Astrocyte of the spinal cord (primary cell): ENCODE results near the gene SAA1.

ENCODE experiments used
- DNase-seq: peaks from one replicate; pipeline ENCODE4 v3.0.0; 2011; ENCODE audit warnings: low read depth, low spot score
- H3K4me3 ChIP-seq: 2 replicates; pipeline ENCODE4 v1.5.1; 2011; ENCODE audit warnings: low read depth, mild to moderate bottlenecking, low read length, moderate library complexity
- CTCF ChIP-seq: IDR thresholded peaks from 2 replicates; pipeline ENCODE4 v1.5.1; 2012; ENCODE audit warnings: low read depth, mild to moderate bottlenecking, low read length, inconsistent platforms
- in situ Hi-C: cut with HindIII; loops from 2 replicates; pipeline ENCODE4 v1.10.0; 2017; ENCODE audit warnings: low sequenced_read_pairs

Gene SAA1

GRCh38 chr11:18265949-18266348 is at the start of gene SAA1:
Gene SAA1 (plus strand): TSS chr11:18266264. CDS start chr11:18266888, 624 bp downstream.
- TF ChIP-seq CTCF: no peak
- DNase-seq: no peak

GRCh38 chr11:18221274-18221876 is 44.7 kb upstream of the SAA1 start:
- TF ChIP-seq CTCF: no peak

More at GRCh38 chr11:18265949-18266348, at the start of gene SAA1:
- no peak within 1 kb of the TSS for H3K4me3 ChIP-seq
- in situ Hi-C loops: no loop called here

GRCh38 chr11:18222814-18223421 is 43.1 kb upstream of the SAA1 start:
- TF ChIP-seq CTCF: no peak
- DNase-seq: no peak
- no peak overlapping the region for H3K4me3 ChIP-seq
- in situ Hi-C loops: no loop called here

More at GRCh38 chr11:18221274-18221876, 44.7 kb upstream of the SAA1 start:
- H3K4me3 ChIP-seq: no peak overlapping the region
- DNase-seq: no peak
- in situ Hi-C loops: no loop called here

- DNase-seq: no peak
- in situ Hi-C loops: no loop called here
- TF ChIP-seq CTCF: no peak
- H3K4me3 ChIP-seq: no peak overlapping the region
Observed at GRCh38 chr11:18223591-18224387, 42.3 kb upstream of the SAA1 start.

- DNase-seq: no peak
- TF ChIP-seq CTCF: no peak
- in situ Hi-C loops: no loop called here
- H3K4me3 ChIP-seq: no peak overlapping the region
Observed at GRCh38 chr11:18225913-18226312, 40.2 kb upstream of the SAA1 start.

GRCh38 chr11:18229501-18229900 is 36.6 kb upstream of the SAA1 start:
- in situ Hi-C loops: no loop called here
- no peak overlapping the region for H3K4me3 ChIP-seq
- DNase-seq: no peak
- no peak for TF ChIP-seq CTCF
